Measurements from ENCODE around the gene KRTAP5-2.
"Not testable (repeated sequence)": the region's sequence is repeated elsewhere in the genome, so short reads cannot be mapped to it uniquely, and the experiment has no call there.

Gene KRTAP5-2

GRCh38 chr11:1589996-1590395 lies 8.1 kb downstream of the KRTAP5-2 start:
- no peak for DNase-seq (ENCODE audit: low read depth)

- not testable (repeated sequence) for DNase-seq (ENCODE audit: low read depth)
Measured at GRCh38 chr11:1589191-1589963, 8.7 kb downstream of the KRTAP5-2 start.

GRCh38 chr11:1586699-1587098 lies 11.4 kb downstream of the KRTAP5-2 start:
- DNase-seq (ENCODE audit: low read depth) = no peak

GRCh38 chr11:1584661-1585370 lies 13.3 kb downstream of the KRTAP5-2 start, which contains the start of gene KRTAP5-1:
Gene KRTAP5-1 (minus strand): TSS chr11:1585283. CDS start chr11:1585249, 34 bp downstream.
- not testable (repeated sequence) for DNase-seq (ENCODE audit: low read depth)

- DNase-seq (ENCODE audit: low read depth) = not testable (repeated sequence)
Measured at GRCh38 chr11:1582909-1583308, 15.2 kb downstream of the KRTAP5-2 start.

- DNase-seq (ENCODE audit: low read depth) = no peak
Measured at GRCh38 chr11:1581976-1582375, 16.1 kb downstream of the KRTAP5-2 start.

- no peak for DNase-seq (ENCODE audit: low read depth)
Measured at GRCh38 chr11:1576825-1577224, 21.3 kb downstream of the KRTAP5-2 start.

- DNase-seq (ENCODE audit: low read depth) = not testable (repeated sequence)
Measured at GRCh38 chr11:1575756-1576155, 22.3 kb downstream of the KRTAP5-2 start.

GRCh38 chr11:1574933-1575242 lies 23.2 kb downstream of the KRTAP5-2 start:
- DNase-seq (ENCODE audit: low read depth) = no peak

GRCh38 chr11:1574238-1574932 lies 23.7 kb downstream of the KRTAP5-2 start:
- peak; percentile 42 for DNase-seq (ENCODE audit: low read depth)

GRCh38 chr11:1573903-1574237 lies 24.2 kb downstream of the KRTAP5-2 start:
- no peak for DNase-seq (ENCODE audit: low read depth)

- peak; percentile 34 for DNase-seq (ENCODE audit: low read depth)
Measured at GRCh38 chr11:1573077-1573902, 24.8 kb downstream of the KRTAP5-2 start.

GRCh38 chr11:1572197-1573076 lies 25.7 kb downstream of the KRTAP5-2 start, which contains the start of gene DUSP8:
Gene DUSP8 (minus strand): TSS chr11:1572271. CDS start chr11:1565826, 6,445 bp downstream.
- DNase-seq (ENCODE audit: low read depth) = peak; percentile 91

GRCh38 chr11:1571760-1572196 lies 26.3 kb downstream of the KRTAP5-2 start:
- DNase-seq (ENCODE audit: low read depth) = no peak

- no peak for DNase-seq (ENCODE audit: low read depth)
Measured at GRCh38 chr11:1570896-1571759, 27.0 kb downstream of the KRTAP5-2 start.

GRCh38 chr11:1570531-1570895 lies 27.6 kb downstream of the KRTAP5-2 start:
- DNase-seq (ENCODE audit: low read depth) = no peak

- no peak for DNase-seq (ENCODE audit: low read depth)
Measured at GRCh38 chr11:1570001-1570453, 28.1 kb downstream of the KRTAP5-2 start.

- no peak for DNase-seq (ENCODE audit: low read depth)
Measured at GRCh38 chr11:1569251-1569780, 28.8 kb downstream of the KRTAP5-2 start.

GRCh38 chr11:1568441-1568911 lies 29.6 kb downstream of the KRTAP5-2 start:
- DNase-seq (ENCODE audit: low read depth) = no peak
